SK-N-SH treated with all-trans-retinoic acid at 6 μM for 48 hours (cell line): Measurements from ENCODE around the gene KLK5.

Experiments
- ATAC-seq: fragments of 200-7000 bp; cut with Tn5 transposase; 3 replicates; pipeline ENCODE4 v1.9.1; 2020; ENCODE audit warnings: mild to moderate bottlenecking, moderate library complexity
- BACH2 ChIP-seq: fragments of 250-450 bp; sonication (Bioruptor Pico); IDR thresholded peaks from 2 replicates; pipeline ENCODE4 v1.9.0; 2021; ENCODE audit warnings: mild to moderate bottlenecking, borderline replicate concordance
- CSDC2 ChIP-seq: fragments of 250-450 bp; sonication (Bioruptor Pico); IDR thresholded peaks from 2 replicates; pipeline ENCODE4 v1.5.0; 2020; ENCODE audit warnings: mild to moderate bottlenecking, moderate library complexity
- CSRNP3 ChIP-seq: fragments of 250-450 bp; sonication (Bioruptor Pico); IDR thresholded peaks from 2 replicates; pipeline ENCODE4 v1.5.1; 2021; ENCODE audit warnings: mild to moderate bottlenecking, moderate library complexity
- ESRRG ChIP-seq: fragments of 250-450 bp; sonication (Bioruptor Pico); IDR thresholded peaks from 2 replicates; pipeline ENCODE4 v1.6.1; 2021; ENCODE audit warnings: mild to moderate bottlenecking
- GLIS3 ChIP-seq: fragments of 250-450 bp; sonication (Bioruptor Pico); IDR thresholded peaks from 2 replicates; pipeline ENCODE4 v1.5.0; 2020; ENCODE audit warnings: mild to moderate bottlenecking, moderate library complexity
- ISL1 ChIP-seq: fragments of 250-450 bp; sonication (Bioruptor Pico); IDR thresholded peaks from 2 replicates; pipeline ENCODE4 v2.1.2; 2022; ENCODE audit warnings: mild to moderate bottlenecking, moderate library complexity
- OSR1 ChIP-seq: fragments of 250-450 bp; sonication (Bioruptor Pico); IDR thresholded peaks from 2 replicates; pipeline ENCODE4 v1.8.0; 2022; ENCODE audit warnings: moderate library complexity, mild to moderate bottlenecking, inconsistent platforms
- POU6F1 ChIP-seq: fragments of 250-450 bp; sonication (Bioruptor Pico); IDR thresholded peaks from 2 replicates; pipeline ENCODE4 v1.8.0; 2021; ENCODE audit warnings: low read depth, mild to moderate bottlenecking, moderate library complexity, borderline replicate concordance
- PPARA ChIP-seq: fragments of 250-450 bp; sonication (Bioruptor Pico); IDR thresholded peaks from 2 replicates; pipeline ENCODE4 v1.5.0; 2020; ENCODE audit warnings: mild to moderate bottlenecking, borderline replicate concordance
- RARB ChIP-seq: fragments of 250-450 bp; sonication (Bioruptor Pico); IDR thresholded peaks from 2 replicates; pipeline ENCODE4 v1.8.0; 2021; ENCODE audit warnings: mild to moderate bottlenecking, moderate library complexity
- SNAI2 ChIP-seq: fragments of 250-450 bp; sonication (Bioruptor Pico); IDR thresholded peaks from 2 replicates; pipeline ENCODE4 v1.5.0; 2020; ENCODE audit warnings: mild to moderate bottlenecking, moderate library complexity
- TCF4 ChIP-seq: fragments of 250-450 bp; sonication (Bioruptor Pico); IDR thresholded peaks from 2 replicates; pipeline ENCODE4 v1.8.0; 2021; ENCODE audit warnings: mild to moderate bottlenecking, moderate library complexity, borderline replicate concordance
- TOX ChIP-seq: fragments of 250-450 bp; sonication (Bioruptor Pico); IDR thresholded peaks from 2 replicates; pipeline ENCODE4 v1.8.0; 2021; ENCODE audit warnings: mild to moderate bottlenecking, moderate library complexity, borderline replicate concordance
- ZC3H10 ChIP-seq: fragments of 250-450 bp; sonication (Bioruptor Pico); IDR thresholded peaks from 2 replicates; pipeline ENCODE4 v1.5.1; 2021; ENCODE audit warnings: mild to moderate bottlenecking, moderate library complexity
- ZFP3 ChIP-seq: fragments of 250-450 bp; sonication (Bioruptor Pico); IDR thresholded peaks from 2 replicates; pipeline ENCODE4 v1.5.0; 2020; ENCODE audit warnings: mild to moderate bottlenecking, moderate library complexity
- ZFP30 ChIP-seq: fragments of 450-650 bp; formaldehyde crosslinking; IDR thresholded peaks from 2 replicates; pipeline ENCODE4 v1.5.0; 2022; ENCODE audit warnings: mild to moderate bottlenecking, moderate library complexity
- ZNF565 ChIP-seq: fragments of 450-650 bp; formaldehyde crosslinking; conservative IDR thresholded peaks from 2 replicates; pipeline ENCODE4 v1.5.0; 2020; ENCODE audit warnings: low read depth, mild to moderate bottlenecking, moderate library complexity
- ZNF70 ChIP-seq: fragments of 450-650 bp; formaldehyde crosslinking; IDR thresholded peaks from 2 replicates; pipeline ENCODE4 v1.5.0; 2020; ENCODE audit warnings: mild to moderate bottlenecking, moderate library complexity
- ZNF8 ChIP-seq: fragments of 450-650 bp; formaldehyde crosslinking; IDR thresholded peaks from 2 replicates; pipeline ENCODE4 v1.5.0; 2020; ENCODE audit warnings: mild to moderate bottlenecking, moderate library complexity
- TF ChIP-seq, protein P1 (sequence below): fragments of 250-450 bp; sonication (Bioruptor Pico); IDR thresholded peaks from 2 replicates; pipeline ENCODE4 v1.5.1; 2020; ENCODE audit warnings: low read depth, mild to moderate bottlenecking, moderate library complexity
- TF ChIP-seq, protein P2 (sequence below): fragments of 250-450 bp; sonication (Bioruptor Pico); IDR thresholded peaks from 2 replicates; pipeline ENCODE4 v1.5.0; 2020; ENCODE audit warnings: mild to moderate bottlenecking, moderate library complexity

KLK5 gene

GRCh38 chr19:50968716-50969412 lies 16.0 kb upstream of the KLK5 start:
- TF ChIP-seq SNAI2 (CRISPR knock-in tag) (no peak), ZNF8 (no peak), ISL1 (CRISPR knock-in tag) (no peak), ZNF70 (CRISPR knock-in tag) (no peak), TCF4 (CRISPR knock-in tag) (no peak), BACH2 (CRISPR knock-in tag) (no peak), ZFP30 (CRISPR knock-in tag) (no peak), PPARA (CRISPR knock-in tag) (no peak), ZFP3 (CRISPR knock-in tag) (no peak)
- TF ChIP-seq, protein P1, sequence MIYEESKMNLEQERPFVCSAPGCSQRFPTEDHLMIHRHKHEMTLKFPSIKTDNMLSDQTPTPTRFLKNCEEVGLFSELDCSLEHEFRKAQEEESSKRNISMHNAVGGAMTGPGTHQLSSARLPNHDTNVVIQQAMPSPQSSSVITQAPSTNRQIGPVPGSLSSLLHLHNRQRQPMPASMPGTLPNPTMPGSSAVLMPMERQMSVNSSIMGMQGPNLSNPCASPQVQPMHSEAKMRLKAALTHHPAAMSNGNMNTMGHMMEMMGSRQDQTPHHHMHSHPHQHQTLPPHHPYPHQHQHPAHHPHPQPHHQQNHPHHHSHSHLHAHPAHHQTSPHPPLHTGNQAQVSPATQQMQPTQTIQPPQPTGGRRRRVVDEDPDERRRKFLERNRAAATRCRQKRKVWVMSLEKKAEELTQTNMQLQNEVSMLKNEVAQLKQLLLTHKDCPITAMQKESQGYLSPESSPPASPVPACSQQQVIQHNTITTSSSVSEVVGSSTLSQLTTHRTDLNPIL: no peak
- no peak; the same call in 2 of the 3 replicates for ATAC-seq

DNA sequence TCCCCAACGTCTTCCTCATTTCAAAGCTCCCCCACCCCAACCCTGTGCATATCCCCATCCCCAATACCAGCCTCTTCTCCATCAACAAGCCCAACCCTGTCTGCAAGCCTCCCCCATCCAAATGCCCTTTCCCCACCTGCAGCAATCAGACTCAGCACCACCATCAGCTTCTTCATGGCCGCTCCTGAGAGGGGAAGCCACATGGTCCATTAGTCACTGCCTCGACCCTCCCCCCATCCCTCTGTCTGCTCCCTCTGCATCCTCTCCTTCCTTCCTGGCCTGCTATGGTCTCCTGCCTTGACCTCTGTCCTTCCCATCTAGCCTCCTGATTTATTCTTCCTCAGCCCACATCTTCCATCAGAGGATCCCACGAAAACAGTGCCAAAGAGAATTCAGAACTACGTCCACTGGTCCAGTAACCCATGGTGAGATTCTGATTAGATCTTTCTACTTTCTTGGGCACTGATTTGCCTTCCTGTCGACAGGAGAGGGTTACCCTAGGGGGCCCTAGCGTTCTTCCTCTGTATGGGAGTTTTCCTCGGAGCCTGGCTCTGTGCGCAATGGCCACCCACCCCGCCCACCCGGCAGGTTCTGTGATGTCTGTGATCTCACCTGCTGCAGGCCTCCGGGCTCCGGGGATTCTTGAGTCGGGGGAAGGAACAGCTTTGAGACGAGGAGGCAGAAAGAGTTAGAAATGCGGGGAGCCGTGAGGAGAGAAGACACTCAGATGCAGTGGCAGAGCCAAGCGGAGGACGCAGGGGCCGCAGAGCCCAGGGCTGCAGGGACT lies 15.3 kb upstream of the KLK5 start:
- no peak for TF ChIP-seq SNAI2 (CRISPR knock-in tag)
- TF ChIP-seq, protein P2, sequence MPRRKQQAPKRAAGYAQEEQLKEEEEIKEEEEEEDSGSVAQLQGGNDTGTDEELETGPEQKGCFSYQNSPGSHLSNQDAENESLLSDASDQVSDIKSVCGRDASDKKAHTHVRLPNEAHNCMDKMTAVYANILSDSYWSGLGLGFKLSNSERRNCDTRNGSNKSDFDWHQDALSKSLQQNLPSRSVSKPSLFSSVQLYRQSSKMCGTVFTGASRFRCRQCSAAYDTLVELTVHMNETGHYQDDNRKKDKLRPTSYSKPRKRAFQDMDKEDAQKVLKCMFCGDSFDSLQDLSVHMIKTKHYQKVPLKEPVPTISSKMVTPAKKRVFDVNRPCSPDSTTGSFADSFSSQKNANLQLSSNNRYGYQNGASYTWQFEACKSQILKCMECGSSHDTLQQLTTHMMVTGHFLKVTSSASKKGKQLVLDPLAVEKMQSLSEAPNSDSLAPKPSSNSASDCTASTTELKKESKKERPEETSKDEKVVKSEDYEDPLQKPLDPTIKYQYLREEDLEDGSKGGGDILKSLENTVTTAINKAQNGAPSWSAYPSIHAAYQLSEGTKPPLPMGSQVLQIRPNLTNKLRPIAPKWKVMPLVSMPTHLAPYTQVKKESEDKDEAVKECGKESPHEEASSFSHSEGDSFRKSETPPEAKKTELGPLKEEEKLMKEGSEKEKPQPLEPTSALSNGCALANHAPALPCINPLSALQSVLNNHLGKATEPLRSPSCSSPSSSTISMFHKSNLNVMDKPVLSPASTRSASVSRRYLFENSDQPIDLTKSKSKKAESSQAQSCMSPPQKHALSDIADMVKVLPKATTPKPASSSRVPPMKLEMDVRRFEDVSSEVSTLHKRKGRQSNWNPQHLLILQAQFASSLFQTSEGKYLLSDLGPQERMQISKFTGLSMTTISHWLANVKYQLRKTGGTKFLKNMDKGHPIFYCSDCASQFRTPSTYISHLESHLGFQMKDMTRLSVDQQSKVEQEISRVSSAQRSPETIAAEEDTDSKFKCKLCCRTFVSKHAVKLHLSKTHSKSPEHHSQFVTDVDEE (CRISPR knock-in tag): no peak
- no peak for TF ChIP-seq ZC3H10 (CRISPR knock-in tag)
- TF ChIP-seq TOX: no peak
- TF ChIP-seq ZNF565 (CRISPR knock-in tag): no peak
- no peak for TF ChIP-seq ZNF8
- TF ChIP-seq, protein P1: no peak
- no peak for ATAC-seq

DNA sequence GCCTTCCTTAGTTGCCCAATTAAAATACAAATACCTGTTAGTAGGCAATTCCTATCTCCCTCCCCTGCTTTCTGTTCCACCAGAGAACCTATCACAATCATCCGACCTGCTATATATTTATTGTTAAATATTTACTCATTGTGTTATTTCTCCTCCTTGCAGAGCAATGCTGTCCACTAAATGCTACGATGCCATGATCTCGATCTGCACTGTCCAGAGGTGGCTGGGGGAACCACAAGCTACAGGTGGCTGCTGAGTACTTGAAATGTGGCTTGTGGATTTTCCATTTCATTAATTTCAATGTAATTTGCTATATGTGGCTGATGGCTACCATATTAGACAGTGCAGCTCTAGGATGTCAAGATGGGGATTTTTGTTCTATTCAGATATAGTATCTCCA lies 11.4 kb upstream of the KLK5 start:
- no peak for TF ChIP-seq BACH2 (CRISPR knock-in tag)
- TF ChIP-seq RARB: no peak
- TF ChIP-seq ESRRG: no peak
- TF ChIP-seq OSR1 (CRISPR knock-in tag): no peak
- TF ChIP-seq ZC3H10 (CRISPR knock-in tag): no peak
- TF ChIP-seq, protein P1: no peak
- TF ChIP-seq ZNF70 (CRISPR knock-in tag): no peak
- TF ChIP-seq SNAI2 (CRISPR knock-in tag): no peak
- TF ChIP-seq CSRNP3 (CRISPR knock-in tag): no peak
- TF ChIP-seq CSDC2 (CRISPR knock-in tag): no peak
- no peak for TF ChIP-seq ISL1 (CRISPR knock-in tag)
- no peak for TF ChIP-seq ZFP30 (CRISPR knock-in tag)
- no peak for TF ChIP-seq TCF4 (CRISPR knock-in tag)
- ATAC-seq: no peak

GRCh38 chr19:50963381-50963780 lies 10.5 kb upstream of the KLK5 start:
- no peak for ATAC-seq
- no peak for TF ChIP-seq POU6F1 (CRISPR knock-in tag)
- no peak for TF ChIP-seq ESRRG
- no peak for TF ChIP-seq ISL1 (CRISPR knock-in tag)
- TF ChIP-seq ZNF70 (CRISPR knock-in tag): no peak
- no peak for TF ChIP-seq ZNF8
- no peak for TF ChIP-seq GLIS3 (CRISPR knock-in tag)
- TF ChIP-seq ZFP3 (CRISPR knock-in tag): no peak
- TF ChIP-seq CSDC2 (CRISPR knock-in tag): no peak
- TF ChIP-seq, protein P2 (CRISPR knock-in tag): no peak
- TF ChIP-seq TOX: no peak
- TF ChIP-seq BACH2 (CRISPR knock-in tag): no peak
